B cell (primary cell): ENCODE measurements around the gene LTC4S. TPM values are rescaled to one million over a fixed set of nuclear protein-coding genes. Genes with fewer than 3 reads are reported as not detected.
A peak's percentile ranks its signal among the peaks of the same experiment; 100 is the strongest.

Experiments used
- ATAC-seq: fragments of 200-7000 bp; cut with Tn5 transposase; one replicate; pipeline ENCODE4 v1.10.0; 2021; ENCODE audit warnings: low read depth, mild to moderate bottlenecking, moderate number of reproducible peaks, moderate library complexity
- CTCF ChIA-PET: fragments of 350-600 bp; sonication (Branson Sonifier 250); formaldehyde crosslinking; loops from one replicate; lab custom pipeline; 2021; ENCODE audit warnings: antibody characterized with exemption, inconsistent platforms; lab: Charles Lee
- POLR2A ChIA-PET: fragments of 350-600 bp; sonication (Branson Sonifier 250); formaldehyde crosslinking; loops from one replicate; lab custom pipeline; 2021; ENCODE audit warnings: antibody characterized with exemption; lab: Charles Lee
- DNase-seq: peaks from one replicate; pipeline ENCODE4 v3.0.0; 2013
- H2AFZ ChIP-seq: 2 replicates; pipeline ENCODE4 v1.6.1; 2012; ENCODE audit warnings: mild to moderate bottlenecking, low read depth, low read length; ENCODE audit not compliant: insufficient read depth, poor library complexity, severe bottlenecking
- H3K27ac ChIP-seq, 2 donors: 1 replicate in 1 of 2; 2 replicates in 1 of 2; pipeline ENCODE4 v1.5.1; 2012 to 2013; ENCODE audit warnings: low read length in 2 of 2, mild to moderate bottlenecking in 2 of 2, moderate library complexity in 1 of 2
- H3K27me3 ChIP-seq, 4 experiments: fragments of 200-600 bp in 1 of 4; sonication (generic) in 1 of 4; replicated peaks in 1 of 4; 1 replicate in 2 of 4; 2 replicates in 2 of 4; pipeline versions ENCODE4 v1.6.1 to v1.7.0; 2013 to 2016; ENCODE audit warnings: low read length in 3 of 4, mild to moderate bottlenecking in 2 of 4, mixed read lengths in 1 of 4, moderate library complexity in 1 of 4; ENCODE audit not compliant: insufficient read depth in 4 of 4, control insufficient read depth in 3 of 4; ENCODE audit errors: control extremely low read depth in 1 of 4
- H3K36me3 ChIP-seq, 2 experiments: replicated peaks in 1 of 2; 1 replicate in 1 of 2; 2 replicates in 1 of 2; pipeline versions ENCODE4 v1.6.1 to v1.7.1; 2013; ENCODE audit warnings: low read length in 1 of 2; ENCODE audit not compliant: insufficient read depth in 2 of 2, control insufficient read depth in 1 of 2; ENCODE audit errors: control extremely low read depth in 1 of 2, extremely low read depth in 1 of 2
- H3K4me1 ChIP-seq, 2 donors: fragments of 200-600 bp in 1 of 2; sonication (generic) in 1 of 2; 1 replicate in 1 of 2; 2 replicates in 1 of 2; pipeline versions ENCODE4 v1.5.1 to v1.6.1; 2013 to 2017; ENCODE audit warnings: low read length in 2 of 2; ENCODE audit not compliant: control insufficient read depth in 2 of 2, insufficient read depth in 2 of 2
- H3K4me2 ChIP-seq: replicated peaks from 2 replicates; pipeline ENCODE3; 2012; ENCODE audit warnings: mild to moderate bottlenecking, low read depth, low read length; ENCODE audit not compliant: poor library complexity, severe bottlenecking
- H3K4me3 ChIP-seq, 5 experiments: fragments of 200-600 bp in 1 of 5; sonication (generic) in 1 of 5; 1 replicate in 3 of 5; 2 replicates in 2 of 5; pipeline versions ENCODE4 v1.5.1 to v1.7.0; 2011 to 2016; ENCODE audit warnings: low read length in 4 of 5, mild to moderate bottlenecking in 4 of 5, low read depth in 2 of 5, control low read depth in 1 of 5, moderate library complexity in 1 of 5; ENCODE audit not compliant: insufficient read depth in 1 of 5; ENCODE audit errors: control extremely low read depth in 1 of 5, extremely low read depth in 1 of 5
- H3K79me2 ChIP-seq: fragments of 200-600 bp; sonication (generic); one replicate; pipeline ENCODE4 v1.6.0; 2016; ENCODE audit warnings: low read length; ENCODE audit not compliant: control insufficient read depth, insufficient read depth
- H3K9ac ChIP-seq: fragments of 200-600 bp; sonication (generic); 2 replicates; pipeline ENCODE4 v1.6.1; 2017; ENCODE audit warnings: mild to moderate bottlenecking, low read length, moderate library complexity
- H3K9me3 ChIP-seq, 3 donors: one replicate each; pipeline versions ENCODE4 v1.6.1 to v1.7.1; 2013; ENCODE audit warnings: low read length in 2 of 3; ENCODE audit not compliant: control insufficient read depth in 2 of 3, insufficient read depth in 1 of 3; ENCODE audit errors: control extremely low read depth in 1 of 3
- H4K20me1 ChIP-seq: 2 replicates; pipeline ENCODE4 v1.6.0; 2012; ENCODE audit warnings: mild to moderate bottlenecking, low read length; ENCODE audit not compliant: insufficient read depth, control insufficient read depth, poor library complexity, severe bottlenecking
- H3K27ac Mint-ChIP-seq: one replicate; pipeline ENCODE4 v1.8.0; 2021; ENCODE audit warnings: mixed read lengths
- H3K27me3 Mint-ChIP-seq: one replicate; pipeline ENCODE4 v1.8.0; 2021; ENCODE audit warnings: mixed read lengths
- H3K4me1 Mint-ChIP-seq: one replicate; pipeline ENCODE4 v1.8.0; 2021; ENCODE audit warnings: mixed read lengths
- H3K4me3 Mint-ChIP-seq: one replicate; pipeline ENCODE4 v1.8.0; 2021; ENCODE audit warnings: mixed read lengths
- H3K9me3 Mint-ChIP-seq: one replicate; pipeline ENCODE4 v1.8.0; 2022; ENCODE audit warnings: mixed read lengths; ENCODE audit not compliant: insufficient read depth
- EZH2 ChIP-seq: IDR thresholded peaks from 2 replicates; pipeline ENCODE4 v1.6.1; 2012; ENCODE audit warnings: borderline replicate concordance, low read depth, mild to moderate bottlenecking, moderate library complexity, low read length; ENCODE audit not compliant: insufficient read depth, poor library complexity, severe bottlenecking
- WGBS: methylation state at CpG from one replicate; pipeline ENCODE4 v1.1.5; 2013; ENCODE audit warnings: missing lambda C conversion rate; ENCODE audit not compliant: insufficient coverage; 5-methylcytosine and 5-hydroxymethylcytosine counted together
- intact Hi-C: fragments of 100-400 bp; cut with micrococcal nuclease; formaldehyde crosslinking; loops from one replicate; pipeline ENCODE4 v1.10.0; 2022
- polyA plus RNA-seq: library from polyadenylated mRNA; depleted of rRNA; stranded (reverse); fragments of >200 nt; gene quantifications from 2 replicates; pipeline ENCODE4 v1.2.3, GENCODE V29; 2012
- total RNA-seq, 2 donors: library from RNA; stranded (reverse); fragments of 120-200 nt in 1 of 2; gene quantifications; 1 replicate in 1 of 2; 2 replicates in 1 of 2; pipeline versions ENCODE4 v1.2.3 to v1.2.4, GENCODE V29; 2013 to 2022
- TF ChIP-seq, protein P1 (sequence below): fragments of 200-600 bp; IDR thresholded peaks from one replicate; pipeline ENCODE4 v1.8.0; 2022; ENCODE audit warnings: antibody characterized with exemption, mild to moderate bottlenecking

Gene LTC4S
- total and polyA plus RNA-seq, 2 donors (not counting 1 experiment from before 2014, with no cell fraction given) = 0.40 to 3.8 TPM

DNA sequence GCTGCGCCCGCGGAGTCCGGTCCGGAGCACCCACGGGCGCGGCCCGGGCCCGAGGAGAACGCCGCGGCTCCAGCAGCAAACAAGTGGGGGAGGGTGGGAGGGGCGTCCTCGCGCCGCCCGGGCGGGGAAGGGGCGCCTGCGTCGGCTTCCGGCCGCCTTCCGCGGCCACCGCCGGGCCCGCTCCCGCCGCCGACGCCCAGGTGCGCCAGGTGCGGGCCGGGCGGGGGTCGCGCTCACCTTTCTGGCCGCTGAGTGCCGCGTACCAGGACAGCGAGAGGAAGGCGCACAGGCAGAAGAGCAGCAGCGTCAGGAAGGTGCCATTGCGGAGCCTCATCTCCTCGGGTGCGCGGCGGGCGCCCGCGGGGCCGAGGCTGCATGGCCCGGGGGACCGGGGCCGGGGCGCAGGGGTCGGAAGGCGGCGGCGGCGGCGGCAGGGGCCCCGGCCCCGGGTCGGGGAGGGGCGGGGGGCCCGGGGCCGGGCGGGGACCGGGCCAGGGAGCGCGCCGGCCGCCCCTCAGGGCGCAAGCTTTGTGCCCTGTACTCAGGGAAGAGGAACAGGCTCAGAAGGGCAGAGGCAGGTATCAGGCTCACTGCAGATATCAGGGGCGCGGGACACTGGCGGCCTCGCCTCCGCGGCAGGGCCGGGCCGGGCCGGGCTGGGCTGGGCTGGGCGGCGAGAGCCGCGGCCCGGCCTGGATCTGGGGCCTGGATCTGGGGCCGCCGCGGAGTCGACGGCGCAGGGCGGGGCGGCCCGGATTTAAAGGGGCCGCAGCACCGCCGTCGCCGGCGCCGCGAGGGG is 12.7 kb downstream of the LTC4S start, which contains the start of gene MGAT4B:
Gene MGAT4B, minus strand, starts transcription at position 617 of the 799 bp plus-strand sequence. Its CDS starts 283 bp downstream, at position 334.
- peak within 1 kb of the TSS; percentile 7 to 72 (median 67) for H3K4me3 ChIP-seq
- CTCF ChIA-PET = interaction anchor here (1.1 to 1.3 kb wide), 3 partner anchors 13 to 102 kb away, joined by 3 read pairs; partner anchors contain the start of gene TBC1D9B
- ATAC-seq = peak; percentile 80

More for the DNA sequence above, 12.7 kb downstream of the LTC4S start, which contains the start of gene MGAT4B:
- Histone ChIP-seq H2AFZ (peak within 1 kb of the TSS; percentile 87), H3K79me2 (peaks cover 30% of the 10 kb centered on the region), H3K9ac (peak within 1 kb of the TSS; percentile 72), H4K20me1 (peaks cover 42% of the 10 kb centered on the region), H3K36me3 (no peaks in the 10 kb centered on the region), H3K9me3 (peaks cover 0 to 7% (median 0%) of the 10 kb centered on the region in 3 donors), H3K27me3 (no peaks in the 10 kb centered on the region), H3K27ac (peak within 1 kb of the TSS; percentile 55 to 62), H3K4me1 (peaks cover 28 to 36% of the 10 kb centered on the region in 2 donors), H3K4me2 (peak within 1 kb of the TSS; percentile 94)
- H3K9me3 Mint-ChIP-seq = no peaks in the 10 kb centered on the region
- H3K4me1 Mint-ChIP-seq = peaks cover 34% of the 10 kb centered on the region
- H3K4me3 Mint-ChIP-seq = peak within 1 kb of the TSS; percentile 71
- peak within 1 kb of the TSS; percentile 73 for H3K27ac Mint-ChIP-seq
- TF ChIP-seq, protein P1, sequence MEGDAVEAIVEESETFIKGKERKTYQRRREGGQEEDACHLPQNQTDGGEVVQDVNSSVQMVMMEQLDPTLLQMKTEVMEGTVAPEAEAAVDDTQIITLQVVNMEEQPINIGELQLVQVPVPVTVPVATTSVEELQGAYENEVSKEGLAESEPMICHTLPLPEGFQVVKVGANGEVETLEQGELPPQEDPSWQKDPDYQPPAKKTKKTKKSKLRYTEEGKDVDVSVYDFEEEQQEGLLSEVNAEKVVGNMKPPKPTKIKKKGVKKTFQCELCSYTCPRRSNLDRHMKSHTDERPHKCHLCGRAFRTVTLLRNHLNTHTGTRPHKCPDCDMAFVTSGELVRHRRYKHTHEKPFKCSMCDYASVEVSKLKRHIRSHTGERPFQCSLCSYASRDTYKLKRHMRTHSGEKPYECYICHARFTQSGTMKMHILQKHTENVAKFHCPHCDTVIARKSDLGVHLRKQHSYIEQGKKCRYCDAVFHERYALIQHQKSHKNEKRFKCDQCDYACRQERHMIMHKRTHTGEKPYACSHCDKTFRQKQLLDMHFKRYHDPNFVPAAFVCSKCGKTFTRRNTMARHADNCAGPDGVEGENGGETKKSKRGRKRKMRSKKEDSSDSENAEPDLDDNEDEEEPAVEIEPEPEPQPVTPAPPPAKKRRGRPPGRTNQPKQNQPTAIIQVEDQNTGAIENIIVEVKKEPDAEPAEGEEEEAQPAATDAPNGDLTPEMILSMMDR = no peak
- TF ChIP-seq EZH2 = no peak
- intact Hi-C loops = loop anchor here (1.0 kb wide), 2 partner anchors 13 to 52 kb away; partner anchors contain the start of gene MRNIP
- no peaks in the 10 kb centered on the region for H3K27me3 Mint-ChIP-seq
- peak; percentile 83 for DNase-seq
- WGBS = under 1% methylated on average over 104 of the region's 108 CpGs
- POLR2A ChIA-PET = interaction anchor here (0.7 to 4.3 kb wide), 7 partner anchors 11 to 183 kb away, joined by 3 to 44 read pairs (median 3); partner anchors contain the start of genes HNRNPH1, LTC4S, MRNIP and SQSTM1
